ENCODE data around the gene CCM2.

Gene CCM2

GRCh38 chr7:44999245-45000092, 532 bp upstream of the CCM2 start:
- H3K4me1 ChIP-seq (ENCODE audit: control insufficient read depth, low read depth, low read length) = peaks cover 4% of the 10 kb centered on the region

GRCh38 chr7:45001138-45001694, 1.2 kb downstream of the CCM2 start:
- H3K36me3 ChIP-seq (ENCODE audit: control insufficient read depth, low read depth, low read length) = no peaks in the 10 kb centered on the region
- no peaks in the 10 kb centered on the region for H3K9me3 ChIP-seq (ENCODE audit: control insufficient read depth, low read depth, low read length)
- peak overlapping the region; percentile 87 for H3K9ac ChIP-seq (ENCODE audit: low read length)
- no peak overlapping the region for H3K27ac ChIP-seq (ENCODE audit: low read length)
- no peaks in the 10 kb centered on the region for H3K27me3 ChIP-seq (ENCODE audit: control insufficient read depth, insufficient read depth, low read length)
- H3K4me1 ChIP-seq (ENCODE audit: control insufficient read depth, low read depth, low read length) = peaks cover 4% of the 10 kb centered on the region
- peak overlapping the region; percentile 97 for H3K4me3 ChIP-seq (ENCODE audit: low read length)

More at GRCh38 chr7:44999245-45000092, 532 bp upstream of the CCM2 start:
- H3K9ac ChIP-seq (ENCODE audit: low read length) = peak overlapping the region; percentile 84
- peak overlapping the region; percentile 67 for H3K27ac ChIP-seq (ENCODE audit: low read length)
- H3K4me3 ChIP-seq (ENCODE audit: low read length) = peak overlapping the region; percentile 100
- H3K9me3 ChIP-seq (ENCODE audit: control insufficient read depth, low read depth, low read length) = no peaks in the 10 kb centered on the region
- H3K27me3 ChIP-seq (ENCODE audit: control insufficient read depth, insufficient read depth, low read length) = no peaks in the 10 kb centered on the region
- no peaks in the 10 kb centered on the region for H3K36me3 ChIP-seq (ENCODE audit: control insufficient read depth, low read depth, low read length)

- no peak overlapping the region for H3K9ac ChIP-seq (ENCODE audit: low read length)
- peak overlapping the region; percentile 97 for H3K4me3 ChIP-seq (ENCODE audit: low read length)
- no peak overlapping the region for H3K27ac ChIP-seq (ENCODE audit: low read length)
- peaks cover 4% of the 10 kb centered on the region for H3K4me1 ChIP-seq (ENCODE audit: control insufficient read depth, low read depth, low read length)
- no peaks in the 10 kb centered on the region for H3K27me3 ChIP-seq (ENCODE audit: control insufficient read depth, insufficient read depth, low read length)
- H3K36me3 ChIP-seq (ENCODE audit: control insufficient read depth, low read depth, low read length) = no peaks in the 10 kb centered on the region
- no peaks in the 10 kb centered on the region for H3K9me3 ChIP-seq (ENCODE audit: control insufficient read depth, low read depth, low read length)
These were observed 1.8 kb downstream of the CCM2 start for GRCh38 chr7:45001826-45002225.

- no peak overlapping the region for H3K27ac ChIP-seq (ENCODE audit: low read length)
These were observed 3.8 kb downstream of the CCM2 start for GRCh38 chr7:45003789-45004188.

DNA sequence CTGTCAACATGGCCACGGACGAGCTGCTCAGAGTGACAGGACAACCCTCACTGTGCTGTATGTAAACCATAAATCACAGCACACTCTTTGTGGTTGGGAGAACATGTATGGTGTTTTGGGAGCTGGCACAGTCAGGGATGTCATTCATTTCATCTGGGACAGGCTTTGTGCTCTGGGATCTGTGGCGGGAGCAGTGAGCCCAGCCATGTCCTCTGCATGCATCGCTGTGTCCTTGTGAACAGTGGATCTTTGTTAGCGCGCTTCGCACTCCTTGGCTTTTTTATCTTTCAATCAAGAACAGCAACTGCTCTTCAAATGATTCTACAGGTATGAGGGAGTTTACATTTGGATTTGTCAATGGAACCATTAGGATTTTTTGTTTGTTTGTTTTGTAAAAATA, 7.1 kb downstream of the CCM2 start:
- H3K4me3 ChIP-seq (ENCODE audit: low read length) = no peak overlapping the region
- no peaks in the 10 kb centered on the region for H3K4me1 ChIP-seq (ENCODE audit: control insufficient read depth, low read depth, low read length)
- H3K27ac ChIP-seq (ENCODE audit: low read length) = no peak overlapping the region
- no peaks in the 10 kb centered on the region for H3K36me3 ChIP-seq (ENCODE audit: control insufficient read depth, low read depth, low read length)
- H3K9me3 ChIP-seq (ENCODE audit: control insufficient read depth, low read depth, low read length) = no peaks in the 10 kb centered on the region
- H3K9ac ChIP-seq (ENCODE audit: low read length) = no peak overlapping the region
- no peaks in the 10 kb centered on the region for H3K27me3 ChIP-seq (ENCODE audit: control insufficient read depth, insufficient read depth, low read length)

More at GRCh38 chr7:45003789-45004188, 3.8 kb downstream of the CCM2 start:
- no peak overlapping the region for H3K9ac ChIP-seq (ENCODE audit: low read length)
- no peaks in the 10 kb centered on the region for H3K9me3 ChIP-seq (ENCODE audit: control insufficient read depth, low read depth, low read length)
- H3K27me3 ChIP-seq (ENCODE audit: control insufficient read depth, insufficient read depth, low read length) = no peaks in the 10 kb centered on the region
- H3K36me3 ChIP-seq (ENCODE audit: control insufficient read depth, low read depth, low read length) = no peaks in the 10 kb centered on the region
- no peak overlapping the region for H3K4me3 ChIP-seq (ENCODE audit: low read length)
- peaks cover 4% of the 10 kb centered on the region for H3K4me1 ChIP-seq (ENCODE audit: control insufficient read depth, low read depth, low read length)

DNA sequence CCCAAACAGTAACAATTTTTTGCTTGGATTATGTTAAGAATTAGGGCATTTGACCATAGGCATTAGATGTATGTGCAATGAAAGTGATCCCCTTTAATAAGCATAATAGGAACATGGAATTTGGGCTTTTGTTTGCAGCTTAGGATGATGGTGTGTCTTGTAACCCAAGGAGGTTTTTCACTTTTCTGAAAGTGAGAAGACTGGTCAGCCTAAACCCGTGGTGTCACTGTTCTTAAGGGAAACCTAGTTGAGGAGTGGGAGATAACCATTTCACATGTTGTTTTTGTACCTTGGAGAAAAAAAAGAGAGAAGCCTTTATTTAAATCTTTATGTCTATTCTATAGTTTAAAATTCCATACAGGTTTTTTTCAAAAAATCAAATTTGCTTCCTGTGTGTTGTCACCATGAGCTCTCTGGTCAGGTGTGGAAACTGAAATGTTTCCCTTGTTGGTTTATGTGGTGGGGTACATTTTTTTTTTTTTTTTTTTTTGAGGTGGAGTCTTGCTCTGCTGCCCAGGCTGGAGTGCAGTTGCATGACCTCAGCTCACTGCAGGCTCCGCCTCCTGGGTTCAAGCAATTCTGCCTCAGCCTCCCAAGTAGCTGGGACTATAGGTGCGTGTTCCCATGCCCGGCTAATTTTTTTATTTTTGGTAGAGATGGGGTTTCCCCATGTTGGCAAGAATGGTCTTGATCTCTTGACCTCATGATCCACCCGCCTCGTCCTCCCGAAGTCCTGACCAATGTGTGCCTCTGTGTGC, 7.7 kb downstream of the CCM2 start:
- no peaks in the 10 kb centered on the region for H3K4me1 ChIP-seq (ENCODE audit: control insufficient read depth, low read depth, low read length)
- no peak overlapping the region for H3K9ac ChIP-seq (ENCODE audit: low read length)
- H3K27ac ChIP-seq (ENCODE audit: low read length) = no peak overlapping the region
- H3K4me3 ChIP-seq (ENCODE audit: low read length) = no peak overlapping the region
- no peaks in the 10 kb centered on the region for H3K36me3 ChIP-seq (ENCODE audit: control insufficient read depth, low read depth, low read length)
- H3K9me3 ChIP-seq (ENCODE audit: control insufficient read depth, low read depth, low read length) = no peaks in the 10 kb centered on the region
- H3K27me3 ChIP-seq (ENCODE audit: control insufficient read depth, insufficient read depth, low read length) = no peaks in the 10 kb centered on the region

GRCh38 chr7:45013465-45013967, 13.5 kb downstream of the CCM2 start:
- no peaks in the 10 kb centered on the region for H3K4me1 ChIP-seq (ENCODE audit: control insufficient read depth, low read depth, low read length)
- no peak overlapping the region for H3K4me3 ChIP-seq (ENCODE audit: low read length)
- H3K36me3 ChIP-seq (ENCODE audit: control insufficient read depth, low read depth, low read length) = no peaks in the 10 kb centered on the region
- no peak overlapping the region for H3K27ac ChIP-seq (ENCODE audit: low read length)
- no peaks in the 10 kb centered on the region for H3K27me3 ChIP-seq (ENCODE audit: control insufficient read depth, insufficient read depth, low read length)
- no peak overlapping the region for H3K9ac ChIP-seq (ENCODE audit: low read length)
- H3K9me3 ChIP-seq (ENCODE audit: control insufficient read depth, low read depth, low read length) = no peaks in the 10 kb centered on the region

DNA sequence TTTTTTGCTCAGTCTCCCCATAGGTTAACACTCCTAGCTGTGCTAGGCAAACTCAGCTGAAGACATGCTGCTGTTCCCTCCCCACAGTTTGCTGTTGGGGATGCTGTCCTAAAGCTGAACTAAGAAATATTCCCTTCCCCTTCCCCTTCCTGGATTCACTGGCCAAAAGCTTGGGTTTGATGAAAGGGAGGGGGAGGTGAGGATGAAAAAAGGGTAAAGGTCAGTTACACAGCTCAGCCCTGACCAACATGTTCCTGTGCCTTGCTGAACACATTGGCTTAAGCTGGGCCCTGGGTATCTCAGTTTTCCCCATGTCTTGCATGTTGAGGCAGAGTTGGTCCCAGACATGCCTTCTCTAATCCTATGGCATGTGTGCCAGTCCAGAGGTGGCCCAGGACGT, 15.3 kb downstream of the CCM2 start:
- Histone ChIP-seq H3K4me3 (ENCODE audit: low read length) (no peak overlapping the region), H3K27ac (ENCODE audit: low read length) (no peak overlapping the region), H3K9ac (ENCODE audit: low read length) (no peak overlapping the region), H3K36me3 (ENCODE audit: control insufficient read depth, low read depth, low read length) (no peaks in the 10 kb centered on the region), H3K4me1 (ENCODE audit: control insufficient read depth, low read depth, low read length) (no peaks in the 10 kb centered on the region), H3K9me3 (ENCODE audit: control insufficient read depth, low read depth, low read length) (no peaks in the 10 kb centered on the region), H3K27me3 (ENCODE audit: control insufficient read depth, insufficient read depth, low read length) (no peaks in the 10 kb centered on the region)

- Histone ChIP-seq H3K36me3 (ENCODE audit: control insufficient read depth, low read depth, low read length) (no peaks in the 10 kb centered on the region), H3K9me3 (ENCODE audit: control insufficient read depth, low read depth, low read length) (no peaks in the 10 kb centered on the region), H3K4me3 (ENCODE audit: low read length) (no peak overlapping the region), H3K27me3 (ENCODE audit: control insufficient read depth, insufficient read depth, low read length) (no peaks in the 10 kb centered on the region), H3K27ac (ENCODE audit: low read length) (no peak overlapping the region), H3K4me1 (ENCODE audit: control insufficient read depth, low read depth, low read length) (no peaks in the 10 kb centered on the region), H3K9ac (ENCODE audit: low read length) (no peak overlapping the region)
These were observed 17.3 kb downstream of the CCM2 start for GRCh38 chr7:45017253-45017652.

GRCh38 chr7:45020915-45021314, 20.9 kb downstream of the CCM2 start:
- H3K27ac ChIP-seq (ENCODE audit: low read length) = no peak overlapping the region
- H3K4me3 ChIP-seq (ENCODE audit: low read length) = no peak overlapping the region
- no peaks in the 10 kb centered on the region for H3K9me3 ChIP-seq (ENCODE audit: control insufficient read depth, low read depth, low read length)
- no peaks in the 10 kb centered on the region for H3K4me1 ChIP-seq (ENCODE audit: control insufficient read depth, low read depth, low read length)
- H3K36me3 ChIP-seq (ENCODE audit: control insufficient read depth, low read depth, low read length) = no peaks in the 10 kb centered on the region
- no peaks in the 10 kb centered on the region for H3K27me3 ChIP-seq (ENCODE audit: control insufficient read depth, insufficient read depth, low read length)
- no peak overlapping the region for H3K9ac ChIP-seq (ENCODE audit: low read length)

GRCh38 chr7:45021604-45022296, 21.7 kb downstream of the CCM2 start:
- H3K27ac ChIP-seq (ENCODE audit: low read length) = no peak overlapping the region
- H3K9me3 ChIP-seq (ENCODE audit: control insufficient read depth, low read depth, low read length) = no peaks in the 10 kb centered on the region
- no peaks in the 10 kb centered on the region for H3K4me1 ChIP-seq (ENCODE audit: control insufficient read depth, low read depth, low read length)

More at GRCh38 chr7:45021604-45022296, 21.7 kb downstream of the CCM2 start:
- Histone ChIP-seq H3K27me3 (ENCODE audit: control insufficient read depth, insufficient read depth, low read length) (no peaks in the 10 kb centered on the region), H3K36me3 (ENCODE audit: control insufficient read depth, low read depth, low read length) (no peaks in the 10 kb centered on the region), H3K9ac (ENCODE audit: low read length) (no peak overlapping the region), H3K4me3 (ENCODE audit: low read length) (no peak overlapping the region)
